GM23338 (cell line): ENCODE results near the gene JAM2. TPM values are rescaled to one million over a fixed set of nuclear protein-coding genes. Genes with fewer than 3 reads are reported as not detected.

Experiments used
- ATAC-seq: fragments of 200-7000 bp; cut with Tn5 transposase; 3 replicates; pipeline ENCODE4 v1.9.1; 2020
- DNase-seq: peaks from one replicate; pipeline ENCODE4 v3.0.0-alpha.2; 2015; ENCODE audit warnings: low spot score
- H2AFZ ChIP-seq: fragments of 200-600 bp; sonication (generic); 2 replicates; pipeline ENCODE4 v1.8.0; 2016; ENCODE audit warnings: antibody characterized with exemption, mild to moderate bottlenecking, moderate library complexity
- H3F3A ChIP-seq: fragments of 200-600 bp; sonication (generic); replicated peaks from 2 replicates; pipeline ENCODE4 v1.8.0; 2017; ENCODE audit warnings: antibody characterized with exemption, mixed run types, low read depth
- H3K27ac ChIP-seq: fragments of 200-600 bp; sonication (generic); 2 replicates; pipeline ENCODE4 v1.6.1; 2016; ENCODE audit warnings: low read depth
- H3K27me3 ChIP-seq: fragments of 200-600 bp; sonication (generic); 2 replicates; pipeline ENCODE4 v1.8.0; 2016; ENCODE audit warnings: mild to moderate bottlenecking, mixed run types, moderate library complexity; ENCODE audit not compliant: insufficient read depth
- H3K36me3 ChIP-seq: fragments of 200-600 bp; sonication (generic); 2 replicates; pipeline ENCODE4 v1.8.0; 2016; ENCODE audit warnings: mild to moderate bottlenecking; ENCODE audit not compliant: insufficient read depth
- H3K4me1 ChIP-seq: fragments of 200-600 bp; sonication (generic); 2 replicates; pipeline ENCODE4 v1.8.0; 2016; ENCODE audit warnings: mild to moderate bottlenecking, moderate library complexity; ENCODE audit not compliant: insufficient read depth
- H3K4me2 ChIP-seq: fragments of 200-600 bp; sonication (generic); 2 replicates; pipeline ENCODE4 v1.7.1; 2017; ENCODE audit warnings: mixed run types
- H3K4me3 ChIP-seq: fragments of 200-600 bp; sonication (generic); 2 replicates; pipeline ENCODE4 v1.6.1; 2016; ENCODE audit warnings: mixed run types
- H3K79me2 ChIP-seq: fragments of 200-600 bp; sonication (generic); replicated peaks from 2 replicates; pipeline ENCODE4 v1.8.0; 2017; ENCODE audit warnings: mild to moderate bottlenecking; ENCODE audit not compliant: insufficient read depth
- H3K9me2 ChIP-seq: fragments of 200-600 bp; sonication (generic); 2 replicates; pipeline ENCODE4 v1.8.0; 2017; ENCODE audit not compliant: insufficient read depth
- H4K20me1 ChIP-seq: fragments of 200-600 bp; sonication (generic); replicated peaks from 2 replicates; pipeline ENCODE4 v1.8.0; 2017; ENCODE audit warnings: mild to moderate bottlenecking; ENCODE audit not compliant: insufficient read depth
- H3K27ac Mint-ChIP-seq: 2 replicates; pipeline ENCODE4 v1.8.0; 2020; ENCODE audit warnings: inconsistent platforms, mild to moderate bottlenecking, moderate library complexity, mixed read lengths
- H3K27me3 Mint-ChIP-seq: 3 replicates; pipeline ENCODE4 v1.8.0; 2022; ENCODE audit warnings: low read depth, mild to moderate bottlenecking, moderate library complexity, mixed read lengths, inconsistent platforms; ENCODE audit not compliant: insufficient read depth, poor library complexity
- H3K36me3 Mint-ChIP-seq: 3 replicates; pipeline ENCODE4 v1.8.0; 2021; ENCODE audit warnings: low read depth, mild to moderate bottlenecking, inconsistent platforms, moderate library complexity, mixed read lengths
- H3K4me1 Mint-ChIP-seq: 3 replicates; pipeline ENCODE4 v1.8.0; 2020; ENCODE audit warnings: mild to moderate bottlenecking, inconsistent platforms, mixed read lengths
- H3K4me3 Mint-ChIP-seq: 3 replicates; pipeline ENCODE4 v1.8.0; 2021; ENCODE audit warnings: moderate library complexity, mild to moderate bottlenecking, inconsistent platforms, mixed read lengths
- H3K9me3 Mint-ChIP-seq: 3 replicates; pipeline ENCODE4 v1.8.0; 2020; ENCODE audit warnings: moderate library complexity, mild to moderate bottlenecking, inconsistent platforms, mixed read lengths
- CREB1 ChIP-seq: fragments of 250-450 bp; sonication (Bioruptor Pico); IDR thresholded peaks from 2 replicates; pipeline ENCODE4 v1.5.0; 2020; ENCODE audit warnings: low read depth, mild to moderate bottlenecking, moderate library complexity
- CTCF ChIP-seq, 2 experiments: fragments of 200-600 bp in 1 of 2; sonication (generic) in 1 of 2; conservative IDR thresholded peaks; 2 replicates each; pipeline versions ENCODE4 v1.5.1 to v1.6.1; 2016 to 2017; ENCODE audit warnings: antibody characterized with exemption in 2 of 2, low read depth in 2 of 2, mild to moderate bottlenecking in 2 of 2, moderate library complexity in 1 of 2
- ETS1 ChIP-seq: IDR thresholded peaks from 2 replicates; pipeline ENCODE4 v1.6.1; 2016; ENCODE audit warnings: antibody characterized with exemption
- EZH2 ChIP-seq: fragments of 200-600 bp; sonication (generic); IDR thresholded peaks from one replicate; pipeline ENCODE4 v1.8.0; 2017; ENCODE audit warnings: antibody characterized with exemption, mild to moderate bottlenecking, low read depth; ENCODE audit not compliant: unreplicated experiment
- EZH2phosphoT487 ChIP-seq: fragments of 200-600 bp; sonication (generic); IDR thresholded peaks from one replicate; pipeline ENCODE4 v1.8.1; 2018; ENCODE audit warnings: antibody characterized with exemption; ENCODE audit not compliant: unreplicated experiment
- JUNB ChIP-seq: IDR thresholded peaks from one replicate; pipeline ENCODE4 v1.6.1; 2016; ENCODE audit warnings: antibody characterized with exemption; ENCODE audit not compliant: unreplicated experiment
- NANOG ChIP-seq: IDR thresholded peaks from 2 replicates; pipeline ENCODE4 v1.6.1; 2016; ENCODE audit warnings: antibody characterized with exemption, borderline replicate concordance
- POLR2AphosphoS5 ChIP-seq: IDR thresholded peaks from 2 replicates; pipeline ENCODE4 v1.6.1; 2016; ENCODE audit warnings: antibody characterized with exemption, low read depth
- STAT1 ChIP-seq: IDR thresholded peaks from one replicate; pipeline ENCODE4 v1.6.1; 2016; ENCODE audit warnings: antibody characterized with exemption; ENCODE audit not compliant: unreplicated experiment
- ZNF114 ChIP-seq: fragments of 250-450 bp; sonication (Bioruptor Pico); IDR thresholded peaks from 2 replicates; pipeline ENCODE4 v1.5.0; 2020; ENCODE audit warnings: mild to moderate bottlenecking, moderate library complexity
- ZNF331 ChIP-seq: fragments of 250-450 bp; sonication (Bioruptor Pico); IDR thresholded peaks from 2 replicates; pipeline ENCODE4 v1.5.0; 2020; ENCODE audit warnings: low read depth, mild to moderate bottlenecking, moderate library complexity
- polyA plus RNA-seq: library from polyadenylated mRNA; unstranded; fragments of >200 nt; fragmentation: Nextera tagmentation; extraction: Ambion mirVana; gene quantifications from 2 replicates; pipeline ENCODE4 v1.2.1, GENCODE V29; 2016
- total RNA-seq: library from RNA; depleted of rRNA; stranded (reverse); fragments of >200 nt; shearing (Covaris generic); gene quantifications from 2 replicates; pipeline ENCODE4 v1.2.3, GENCODE V29; 2014
- TF ChIP-seq, protein P1 (sequence below): fragments of 250-450 bp; sonication (Bioruptor Pico); IDR thresholded peaks from 2 replicates; pipeline ENCODE4 v1.5.0; 2020; ENCODE audit warnings: mild to moderate bottlenecking, moderate library complexity
- TF ChIP-seq, protein P2 (sequence below): IDR thresholded peaks from one replicate; pipeline ENCODE4 v1.6.1; 2018; ENCODE audit warnings: antibody characterized with exemption; ENCODE audit not compliant: unreplicated experiment

The JAM2 gene
- total and polyA plus RNA-seq, 2 experiments from 2014 or later, result 4.9 to 14.6 TPM

- Histone ChIP-seq H2AFZ (no peak overlapping the region), H3K9me2 (peaks cover 6% of the 10 kb centered on the region; the same call in 1 of the 2 replicates), H3K27ac (no peak overlapping the region), H3K4me3 (no peak overlapping the region), H3K79me2 (no peaks in the 10 kb centered on the region), H3F3A (no peaks in the 10 kb centered on the region), H3K27me3 (no peaks in the 10 kb centered on the region), H3K4me2 (no peak overlapping the region), H3K36me3 (no peaks in the 10 kb centered on the region), H4K20me1 (no peaks in the 10 kb centered on the region), H3K4me1 (no peaks in the 10 kb centered on the region)
- no peak overlapping the region for H3K27ac Mint-ChIP-seq
- H3K9me3 Mint-ChIP-seq, result no peaks in the 10 kb centered on the region; the same call in 2 of the 3 replicates
- TF ChIP-seq ZNF331 (no peak), CTCF (conservative IDR thresholded peaks at IDR 0.05; ENCODE audit: low read depth in 2 of 2) (no peak), ETS1 (no peak), EZH2phosphoT487 (no peak), ZNF114 (CRISPR knock-in tag) (no peak), CREB1 (CRISPR knock-in tag) (no peak), JUNB (no peak), STAT1 (no peak), NANOG (no peak), EZH2 (no peak), POLR2AphosphoS5 (no peak)
- TF ChIP-seq, protein P1, sequence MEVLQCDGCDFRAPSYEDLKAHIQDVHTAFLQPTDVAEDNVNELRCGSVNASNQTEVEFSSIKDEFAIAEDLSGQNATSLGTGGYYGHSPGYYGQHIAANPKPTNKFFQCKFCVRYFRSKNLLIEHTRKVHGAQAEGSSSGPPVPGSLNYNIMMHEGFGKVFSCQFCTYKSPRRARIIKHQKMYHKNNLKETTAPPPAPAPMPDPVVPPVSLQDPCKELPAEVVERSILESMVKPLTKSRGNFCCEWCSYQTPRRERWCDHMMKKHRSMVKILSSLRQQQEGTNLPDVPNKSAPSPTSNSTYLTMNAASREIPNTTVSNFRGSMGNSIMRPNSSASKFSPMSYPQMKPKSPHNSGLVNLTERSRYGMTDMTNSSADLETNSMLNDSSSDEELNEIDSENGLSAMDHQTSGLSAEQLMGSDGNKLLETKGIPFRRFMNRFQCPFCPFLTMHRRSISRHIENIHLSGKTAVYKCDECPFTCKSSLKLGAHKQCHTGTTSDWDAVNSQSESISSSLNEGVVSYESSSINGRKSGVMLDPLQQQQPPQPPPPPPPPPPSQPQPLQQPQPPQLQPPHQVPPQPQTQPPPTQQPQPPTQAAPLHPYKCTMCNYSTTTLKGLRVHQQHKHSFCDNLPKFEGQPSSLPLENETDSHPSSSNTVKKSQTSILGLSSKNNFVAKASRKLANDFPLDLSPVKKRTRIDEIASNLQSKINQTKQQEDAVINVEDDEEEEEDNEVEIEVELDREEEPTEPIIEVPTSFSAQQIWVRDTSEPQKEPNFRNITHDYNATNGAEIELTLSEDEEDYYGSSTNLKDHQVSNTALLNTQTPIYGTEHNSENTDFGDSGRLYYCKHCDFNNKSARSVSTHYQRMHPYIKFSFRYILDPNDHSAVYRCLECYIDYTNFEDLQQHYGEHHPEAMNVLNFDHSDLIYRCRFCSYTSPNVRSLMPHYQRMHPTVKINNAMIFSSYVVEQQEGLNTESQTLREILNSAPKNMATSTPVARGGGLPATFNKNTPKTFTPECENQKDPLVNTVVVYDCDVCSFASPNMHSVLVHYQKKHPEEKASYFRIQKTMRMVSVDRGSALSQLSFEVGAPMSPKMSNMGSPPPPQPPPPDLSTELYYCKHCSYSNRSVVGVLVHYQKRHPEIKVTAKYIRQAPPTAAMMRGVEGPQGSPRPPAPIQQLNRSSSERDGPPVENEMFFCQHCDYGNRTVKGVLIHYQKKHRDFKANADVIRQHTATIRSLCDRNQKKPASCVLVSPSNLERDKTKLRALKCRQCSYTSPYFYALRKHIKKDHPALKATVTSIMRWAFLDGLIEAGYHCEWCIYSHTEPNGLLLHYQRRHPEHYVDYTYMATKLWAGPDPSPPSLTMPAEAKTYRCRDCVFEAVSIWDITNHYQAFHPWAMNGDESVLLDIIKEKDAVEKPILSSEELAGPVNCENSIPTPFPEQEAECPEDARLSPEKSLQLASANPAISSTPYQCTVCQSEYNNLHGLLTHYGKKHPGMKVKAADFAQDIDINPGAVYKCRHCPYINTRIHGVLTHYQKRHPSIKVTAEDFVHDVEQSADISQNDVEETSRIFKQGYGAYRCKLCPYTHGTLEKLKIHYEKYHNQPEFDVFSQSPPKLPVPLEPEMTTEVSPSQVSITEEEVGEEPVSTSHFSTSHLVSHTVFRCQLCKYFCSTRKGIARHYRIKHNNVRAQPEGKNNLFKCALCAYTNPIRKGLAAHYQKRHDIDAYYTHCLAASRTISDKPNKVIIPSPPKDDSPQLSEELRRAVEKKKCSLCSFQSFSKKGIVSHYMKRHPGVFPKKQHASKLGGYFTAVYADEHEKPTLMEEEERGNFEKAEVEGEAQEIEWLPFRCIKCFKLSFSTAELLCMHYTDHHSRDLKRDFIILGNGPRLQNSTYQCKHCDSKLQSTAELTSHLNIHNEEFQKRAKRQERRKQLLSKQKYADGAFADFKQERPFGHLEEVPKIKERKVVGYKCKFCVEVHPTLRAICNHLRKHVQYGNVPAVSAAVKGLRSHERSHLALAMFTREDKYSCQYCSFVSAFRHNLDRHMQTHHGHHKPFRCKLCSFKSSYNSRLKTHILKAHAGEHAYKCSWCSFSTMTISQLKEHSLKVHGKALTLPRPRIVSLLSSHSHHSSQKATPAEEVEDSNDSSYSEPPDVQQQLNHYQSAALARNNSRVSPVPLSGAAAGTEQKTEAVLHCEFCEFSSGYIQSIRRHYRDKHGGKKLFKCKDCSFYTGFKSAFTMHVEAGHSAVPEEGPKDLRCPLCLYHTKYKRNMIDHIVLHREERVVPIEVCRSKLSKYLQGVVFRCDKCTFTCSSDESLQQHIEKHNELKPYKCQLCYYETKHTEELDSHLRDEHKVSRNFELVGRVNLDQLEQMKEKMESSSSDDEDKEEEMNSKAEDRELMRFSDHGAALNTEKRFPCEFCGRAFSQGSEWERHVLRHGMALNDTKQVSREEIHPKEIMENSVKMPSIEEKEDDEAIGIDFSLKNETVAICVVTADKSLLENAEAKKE (CRISPR knock-in tag), result no peak
- TF ChIP-seq, protein P2, sequence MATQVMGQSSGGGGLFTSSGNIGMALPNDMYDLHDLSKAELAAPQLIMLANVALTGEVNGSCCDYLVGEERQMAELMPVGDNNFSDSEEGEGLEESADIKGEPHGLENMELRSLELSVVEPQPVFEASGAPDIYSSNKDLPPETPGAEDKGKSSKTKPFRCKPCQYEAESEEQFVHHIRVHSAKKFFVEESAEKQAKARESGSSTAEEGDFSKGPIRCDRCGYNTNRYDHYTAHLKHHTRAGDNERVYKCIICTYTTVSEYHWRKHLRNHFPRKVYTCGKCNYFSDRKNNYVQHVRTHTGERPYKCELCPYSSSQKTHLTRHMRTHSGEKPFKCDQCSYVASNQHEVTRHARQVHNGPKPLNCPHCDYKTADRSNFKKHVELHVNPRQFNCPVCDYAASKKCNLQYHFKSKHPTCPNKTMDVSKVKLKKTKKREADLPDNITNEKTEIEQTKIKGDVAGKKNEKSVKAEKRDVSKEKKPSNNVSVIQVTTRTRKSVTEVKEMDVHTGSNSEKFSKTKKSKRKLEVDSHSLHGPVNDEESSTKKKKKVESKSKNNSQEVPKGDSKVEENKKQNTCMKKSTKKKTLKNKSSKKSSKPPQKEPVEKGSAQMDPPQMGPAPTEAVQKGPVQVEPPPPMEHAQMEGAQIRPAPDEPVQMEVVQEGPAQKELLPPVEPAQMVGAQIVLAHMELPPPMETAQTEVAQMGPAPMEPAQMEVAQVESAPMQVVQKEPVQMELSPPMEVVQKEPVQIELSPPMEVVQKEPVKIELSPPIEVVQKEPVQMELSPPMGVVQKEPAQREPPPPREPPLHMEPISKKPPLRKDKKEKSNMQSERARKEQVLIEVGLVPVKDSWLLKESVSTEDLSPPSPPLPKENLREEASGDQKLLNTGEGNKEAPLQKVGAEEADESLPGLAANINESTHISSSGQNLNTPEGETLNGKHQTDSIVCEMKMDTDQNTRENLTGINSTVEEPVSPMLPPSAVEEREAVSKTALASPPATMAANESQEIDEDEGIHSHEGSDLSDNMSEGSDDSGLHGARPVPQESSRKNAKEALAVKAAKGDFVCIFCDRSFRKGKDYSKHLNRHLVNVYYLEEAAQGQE, result no peak
- no peaks in the 10 kb centered on the region for H3K27me3 Mint-ChIP-seq
- H3K4me1 Mint-ChIP-seq, result no peaks in the 10 kb centered on the region
- no peak overlapping the region for H3K4me3 Mint-ChIP-seq
- no peak for DNase-seq
- ATAC-seq, result no peak
- no peaks in the 10 kb centered on the region for H3K36me3 Mint-ChIP-seq
Observed at GRCh38 chr21:25670726-25671125, 31.7 kb downstream of the JAM2 start.
